Choroid plexus epithelial cell (primary cell): ENCODE results near the gene TBX4.
"Not testable (repeated sequence)": the region's sequence is repeated elsewhere in the genome, so short reads cannot be mapped to it uniquely, and the experiment has no call there.

Source experiments
- DNase-seq: peaks from one replicate; pipeline ENCODE4 v3.0.0-alpha.2; 2010; ENCODE audit warnings: low read depth
- H3K4me3 ChIP-seq: 2 replicates; pipeline ENCODE4 v1.5.1; 2011; ENCODE audit warnings: low read depth, mild to moderate bottlenecking, control low read depth, low read length, moderate library complexity
- CTCF ChIP-seq: conservative IDR thresholded peaks from 2 replicates; pipeline ENCODE4 v1.5.1; 2011; ENCODE audit warnings: low read depth, mild to moderate bottlenecking, control low read depth, inconsistent platforms, low read length, moderate library complexity

Gene TBX4

DNA sequence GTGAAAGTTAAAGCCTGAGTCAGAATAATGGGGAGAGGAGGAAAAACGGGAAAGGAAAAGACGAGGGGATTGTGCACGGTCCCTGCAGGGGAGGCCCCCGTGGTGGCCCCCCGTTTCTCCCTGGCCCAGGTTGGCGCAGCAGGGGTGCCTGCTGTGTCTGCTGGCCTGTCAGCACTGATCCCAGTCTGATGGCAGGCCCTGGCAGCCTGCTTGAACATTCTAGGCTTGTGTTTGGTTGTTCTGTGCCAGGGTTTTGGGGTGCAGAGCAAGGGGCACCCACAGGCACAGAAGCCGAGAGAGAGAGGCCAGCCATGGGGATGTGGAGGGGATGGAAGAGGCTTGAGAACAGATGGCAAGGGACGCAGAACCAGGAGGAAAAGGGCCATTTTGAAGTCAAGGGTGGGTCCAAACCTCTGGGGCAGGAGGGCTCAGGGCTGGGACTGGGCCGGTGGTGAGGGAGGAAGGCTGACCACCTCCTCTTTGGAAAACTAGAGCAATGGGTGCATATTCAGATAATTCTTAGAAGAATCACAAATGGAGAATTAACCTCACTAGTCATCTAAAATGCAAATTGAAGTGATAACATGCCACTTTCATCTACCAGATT lies 35.9 kb downstream of the TBX4 start:
- DNase-seq = no peak
- no peak for TF ChIP-seq CTCF
- no peak overlapping the region for H3K4me3 ChIP-seq

DNA sequence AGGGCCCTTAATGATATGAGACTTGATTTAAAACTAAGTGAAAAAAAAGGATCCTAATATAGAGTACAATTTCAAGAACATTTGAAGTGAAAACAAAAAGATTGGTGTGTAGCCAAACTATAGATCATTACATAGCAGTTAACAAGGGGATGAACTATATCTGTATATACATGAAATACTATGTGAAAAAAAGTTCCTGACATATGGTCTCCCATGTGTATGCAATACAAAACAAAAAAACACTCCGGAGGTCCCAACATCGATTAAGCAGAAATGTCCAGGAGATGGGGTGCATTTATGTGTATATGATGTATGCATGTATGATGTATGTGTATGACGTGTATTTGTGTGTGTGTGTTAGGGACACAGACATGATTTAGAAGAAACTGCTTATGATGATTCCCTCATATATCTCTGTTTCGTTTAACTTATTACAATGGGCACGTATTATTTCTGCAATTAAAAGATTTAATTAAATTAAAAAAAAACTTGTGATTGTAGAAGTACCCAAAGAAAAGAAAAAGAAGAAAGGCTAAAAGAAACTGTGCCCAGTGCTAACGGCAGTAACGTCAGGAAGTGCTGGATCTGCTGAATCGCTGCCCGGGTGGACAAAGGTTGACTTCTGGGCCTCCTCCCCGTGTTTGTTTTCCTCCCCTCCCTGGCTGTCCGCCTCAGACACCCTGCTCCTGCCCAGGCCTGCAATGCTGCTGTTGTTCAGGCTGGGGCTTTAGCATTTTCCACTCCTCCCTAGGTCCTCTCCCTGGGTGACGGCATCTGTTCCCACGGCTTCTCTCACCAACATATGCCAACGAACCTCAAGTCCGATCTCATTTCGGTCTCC lies 36.9 kb downstream of the TBX4 start:
- H3K4me3 ChIP-seq = no peak overlapping the region
- no peak for DNase-seq
- no peak for TF ChIP-seq CTCF

- no peak for TF ChIP-seq CTCF
- no peak overlapping the region for H3K4me3 ChIP-seq
- DNase-seq = no peak
Measured at GRCh38 chr17:61489719-61490490, 37.7 kb downstream of the TBX4 start.

DNA sequence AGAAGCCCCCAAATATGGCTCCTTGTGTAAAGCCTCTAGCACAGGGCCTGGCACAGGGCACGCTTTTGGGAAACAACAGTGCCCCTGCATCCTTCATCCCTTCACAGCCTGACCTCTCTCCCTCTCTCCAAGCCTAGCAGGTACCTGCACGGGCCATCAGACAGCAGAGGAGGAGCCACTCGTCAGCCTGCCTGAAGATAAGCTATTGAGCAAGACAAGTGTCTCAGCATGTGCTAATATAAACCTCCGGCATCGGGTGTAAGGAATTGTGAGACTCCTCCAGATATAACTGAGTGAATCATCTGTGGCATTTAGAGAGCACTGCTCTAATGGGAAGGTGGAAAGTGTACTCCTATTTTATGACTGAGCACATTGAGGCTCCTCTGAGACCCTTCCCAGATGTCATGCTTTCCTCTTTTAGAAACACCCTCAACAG lies 38.3 kb downstream of the TBX4 start:
- TF ChIP-seq CTCF = no peak
- H3K4me3 ChIP-seq = no peak overlapping the region
- peak; percentile 87 for DNase-seq

DNA sequence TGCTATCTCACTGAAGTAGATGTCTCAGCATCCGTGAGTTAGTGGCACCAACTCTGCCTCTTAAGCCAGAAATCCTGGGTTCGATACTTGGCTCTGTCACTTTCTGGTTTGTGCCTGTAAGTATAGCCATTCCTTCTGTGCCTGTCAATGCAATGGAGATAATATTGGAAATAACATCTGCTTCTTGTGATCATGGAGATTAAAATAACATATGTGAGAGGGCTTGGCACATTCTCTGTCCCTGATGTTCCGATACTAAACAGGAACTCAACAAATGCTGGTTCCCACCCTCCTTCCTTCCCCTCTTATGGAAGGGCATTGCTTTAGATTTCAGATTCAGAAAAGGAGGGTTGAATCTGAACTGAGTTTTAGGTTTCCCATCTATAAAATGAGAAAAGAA lies 39.8 kb downstream of the TBX4 start:
- no peak for DNase-seq
- no peak overlapping the region for H3K4me3 ChIP-seq
- TF ChIP-seq CTCF = no peak

GRCh38 chr17:61492759-61493526 lies 40.7 kb downstream of the TBX4 start:
- no peak for DNase-seq
- H3K4me3 ChIP-seq = no peak overlapping the region
- no peak for TF ChIP-seq CTCF

GRCh38 chr17:61493830-61494324 lies 41.7 kb downstream of the TBX4 start:
- not testable (repeated sequence) for H3K4me3 ChIP-seq, DNase-seq
